ENCODE results near the gene AQP9.
A peak's percentile ranks its signal among the peaks of the same experiment; 100 is the strongest.
"Not testable (repeated sequence)": the region's sequence is repeated elsewhere in the genome, so short reads cannot be mapped to it uniquely, and the experiment has no call there.

The AQP9 gene

DNA sequence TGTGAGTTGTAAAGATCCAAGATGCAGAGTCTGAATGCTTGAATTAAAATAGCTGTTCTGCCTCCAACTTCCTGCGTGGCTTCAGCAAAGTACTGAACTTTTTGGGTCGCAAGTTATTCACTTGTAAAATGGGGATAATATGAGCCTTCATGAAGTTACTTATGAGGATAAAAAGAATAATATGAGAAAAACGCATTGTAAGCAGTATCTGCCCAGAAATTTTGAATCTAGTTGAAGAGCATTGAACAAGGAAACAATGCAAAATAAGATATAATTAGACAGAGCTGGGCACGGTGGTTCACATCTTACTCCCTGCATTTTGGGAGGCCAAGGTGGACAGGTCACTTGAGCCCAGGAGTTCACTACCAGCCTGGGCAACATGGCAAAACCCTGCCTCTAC is 37.8 kb downstream of the AQP9 start:
- DNase-seq (ENCODE audit: insufficient read length, low spot score) = no peak
- FAIRE-seq = no peak

DNA sequence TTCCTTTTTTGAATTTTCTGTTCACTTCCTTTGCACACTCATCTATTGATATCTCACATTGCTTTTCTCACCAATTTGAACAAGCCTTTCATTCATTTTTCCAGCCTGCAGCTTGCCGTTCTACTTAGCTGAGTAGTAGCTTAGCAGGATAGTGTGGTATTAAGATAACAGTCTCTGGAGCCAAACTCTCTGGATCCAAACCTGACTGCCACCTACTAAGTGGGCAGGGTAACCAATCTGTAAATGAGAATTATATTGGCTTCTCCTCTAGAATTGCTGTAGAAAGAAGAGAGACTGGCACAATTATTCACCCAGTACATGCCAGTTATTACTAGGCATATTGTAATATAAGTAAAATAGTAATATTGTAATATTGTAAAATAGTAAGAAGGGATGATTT is 40.5 kb downstream of the AQP9 start:
- DNase-seq (ENCODE audit: insufficient read length, low spot score) (no peak), FAIRE-seq (no peak)

- no peak for FAIRE-seq
- no peak for DNase-seq (ENCODE audit: insufficient read length, low spot score)
Observed at GRCh38 chr15:58179206-58179605, 41.0 kb downstream of the AQP9 start.

DNA sequence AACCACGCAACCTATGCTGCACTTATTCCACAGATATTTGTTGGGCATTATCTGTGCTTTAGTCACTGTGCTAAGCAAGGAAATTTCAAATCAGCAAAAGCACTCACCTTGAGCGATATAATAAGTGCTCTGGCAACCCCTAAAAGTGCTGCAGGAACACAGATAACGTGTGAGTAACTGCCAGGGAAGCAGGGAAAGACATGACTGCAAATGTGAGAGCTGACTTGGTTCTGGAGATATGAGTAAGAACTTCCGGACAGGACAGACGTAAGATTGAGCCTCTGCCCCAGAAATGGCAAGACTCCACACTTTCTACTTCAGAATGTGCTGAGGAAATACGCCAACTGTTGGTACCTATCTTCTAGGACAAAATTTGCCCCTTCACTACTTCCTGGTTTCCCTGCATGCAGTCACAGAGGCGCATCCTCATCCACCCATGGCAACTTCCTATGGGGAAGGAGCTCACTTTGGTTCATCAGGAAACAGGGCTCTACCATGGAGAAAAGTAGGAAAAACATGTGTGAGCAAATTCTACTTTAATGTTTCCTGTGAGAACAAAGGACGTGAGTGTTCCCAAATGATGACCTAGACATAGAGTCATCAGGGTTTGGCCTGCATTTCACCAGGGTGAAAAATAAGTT is 41.7 kb downstream of the AQP9 start:
- FAIRE-seq = no peak
- no peak for DNase-seq (ENCODE audit: insufficient read length, low spot score)

DNA sequence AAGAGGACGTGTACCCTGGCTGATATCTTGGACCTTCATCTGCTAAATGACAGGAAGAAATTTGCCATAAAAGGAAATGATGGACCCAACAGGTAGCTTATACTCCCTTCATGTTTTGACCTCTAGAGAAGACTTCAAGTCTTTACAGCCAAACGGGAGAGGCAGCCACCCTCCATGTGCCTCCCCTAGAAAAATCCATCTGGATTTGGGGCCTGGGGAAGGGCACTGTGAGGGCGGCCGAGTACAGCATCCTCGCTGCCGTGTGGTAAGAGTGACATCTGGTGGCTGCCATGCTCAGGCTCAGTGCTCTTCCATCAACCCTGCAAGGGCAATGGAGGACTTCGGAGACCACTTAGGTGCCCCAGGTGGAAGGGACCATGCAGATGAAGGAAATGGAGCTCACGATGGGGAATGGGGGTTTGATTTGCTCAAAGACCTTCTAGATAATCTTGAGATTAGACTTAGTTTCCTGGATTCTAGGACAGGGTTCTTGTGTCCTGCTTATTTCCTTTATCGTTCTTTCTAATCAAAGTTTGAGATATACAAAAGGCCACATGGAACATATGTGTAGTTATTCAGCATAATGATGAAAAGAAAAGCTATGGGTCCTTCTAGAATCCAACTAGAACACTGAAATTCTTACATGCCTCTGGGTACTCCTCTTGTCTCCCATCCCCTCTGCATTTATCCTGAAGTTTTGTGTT is 44.4 kb downstream of the AQP9 start:
- DNase-seq (ENCODE audit: insufficient read length, low spot score) = peak; percentile 53
- FAIRE-seq = no peak

GRCh38 chr15:58185439-58185838 is 47.3 kb downstream of the AQP9 start:
- DNase-seq (ENCODE audit: insufficient read length, low spot score) (no peak), FAIRE-seq (no peak)

DNA sequence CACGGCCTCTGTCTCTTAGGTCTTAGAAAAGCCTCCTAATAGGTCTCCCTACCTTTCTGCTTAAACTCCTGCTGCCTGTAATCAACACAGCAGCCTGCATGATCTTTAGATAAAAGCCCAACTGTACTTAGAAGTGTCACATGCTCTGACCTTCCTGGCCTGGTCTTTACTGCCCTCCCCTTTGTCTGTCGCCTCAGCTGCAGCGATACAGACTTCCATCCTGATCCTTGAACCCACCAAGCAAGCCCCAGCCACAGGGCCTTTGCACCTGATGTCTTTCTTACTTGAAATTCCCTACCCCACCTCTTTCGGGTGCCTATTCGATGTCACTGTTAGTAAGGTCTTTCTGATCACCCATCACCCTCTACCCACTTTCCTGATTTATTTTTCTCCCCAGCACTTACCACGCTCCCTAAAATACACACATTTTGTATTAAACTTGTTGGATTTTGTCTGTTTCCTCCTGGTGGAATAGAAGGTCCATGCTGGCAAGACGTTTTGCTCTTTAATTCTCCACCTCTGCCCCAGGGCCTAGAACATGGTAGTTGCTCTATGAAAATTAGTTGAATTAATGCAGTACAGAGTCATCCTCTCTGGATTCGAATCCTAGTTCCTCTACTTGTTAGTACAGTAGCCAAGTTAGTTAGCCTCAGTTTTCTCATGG is 51.1 kb downstream of the AQP9 start:
- DNase-seq (ENCODE audit: insufficient read length, low spot score) (no peak), FAIRE-seq (no peak)

GRCh38 chr15:58190419-58190818 is 52.2 kb downstream of the AQP9 start:
- DNase-seq (ENCODE audit: insufficient read length, low spot score) (no peak), FAIRE-seq (no peak)

DNA sequence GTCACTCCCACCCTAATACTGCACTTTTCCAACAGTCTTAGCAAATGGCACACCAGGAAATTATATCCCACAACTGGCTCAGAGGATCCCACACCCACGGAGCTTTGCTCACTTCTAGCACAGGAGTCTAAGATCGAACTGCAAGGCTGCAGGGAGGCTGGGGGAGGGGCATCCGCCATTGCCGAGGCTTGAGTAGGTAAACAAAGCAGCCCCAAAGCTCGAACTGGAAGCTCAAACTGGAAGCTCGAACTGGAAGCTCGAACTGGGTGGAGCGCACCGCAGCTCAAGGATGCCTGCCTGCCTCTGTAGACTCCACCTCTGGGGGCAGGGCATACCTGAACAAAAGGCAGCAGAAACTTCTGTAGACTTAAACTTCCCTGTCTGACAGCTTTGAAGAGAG is 55.5 kb downstream of the AQP9 start:
- FAIRE-seq; DNase-seq (ENCODE audit: insufficient read length, low spot score): not testable (repeated sequence)

DNA sequence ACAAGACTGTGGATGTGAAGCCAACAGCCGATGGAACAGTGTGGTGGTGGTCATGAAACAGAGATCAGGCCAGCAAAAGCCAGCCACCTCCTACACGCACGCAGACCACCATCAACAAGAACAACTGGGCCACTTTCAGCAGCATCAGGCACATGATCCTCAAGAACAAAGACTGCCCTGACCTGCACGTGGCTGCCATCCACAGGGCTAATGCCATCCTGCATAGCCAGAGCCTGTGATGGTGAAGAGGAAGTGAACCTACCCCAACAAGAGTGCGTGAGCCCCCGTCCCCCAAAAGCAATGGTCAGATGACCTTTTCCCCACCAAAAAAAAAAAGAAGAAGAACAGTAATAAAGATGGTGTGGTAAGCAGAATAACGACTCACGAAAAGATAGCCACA is 62.6 kb downstream of the AQP9 start:
- DNase-seq (ENCODE audit: insufficient read length, low spot score) = no peak
- FAIRE-seq = no peak

- DNase-seq (ENCODE audit: insufficient read length, low spot score) = no peak
- FAIRE-seq = no peak
Observed at GRCh38 chr15:58201516-58201915, 63.3 kb downstream of the AQP9 start.

DNA sequence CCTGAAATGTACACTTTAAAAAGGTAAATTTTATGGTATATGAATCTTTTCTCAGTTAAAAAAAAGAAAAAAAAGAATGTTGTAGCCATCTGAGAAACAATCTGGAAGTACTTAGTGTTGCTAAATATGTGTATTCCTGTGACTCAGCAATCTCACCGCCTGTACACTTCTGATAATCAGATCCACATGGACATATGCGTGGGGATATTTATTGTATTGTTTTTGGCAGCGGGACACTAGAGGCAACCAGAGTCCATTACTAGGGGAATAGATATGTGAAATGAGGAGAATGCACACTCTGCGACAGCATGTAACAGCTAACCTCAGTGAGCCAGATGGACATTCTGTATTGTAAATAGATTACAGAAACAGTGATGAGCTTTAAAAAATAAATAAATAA is 65.4 kb downstream of the AQP9 start:
- FAIRE-seq = no peak
- DNase-seq (ENCODE audit: insufficient read length, low spot score) = peak; percentile 35

DNA sequence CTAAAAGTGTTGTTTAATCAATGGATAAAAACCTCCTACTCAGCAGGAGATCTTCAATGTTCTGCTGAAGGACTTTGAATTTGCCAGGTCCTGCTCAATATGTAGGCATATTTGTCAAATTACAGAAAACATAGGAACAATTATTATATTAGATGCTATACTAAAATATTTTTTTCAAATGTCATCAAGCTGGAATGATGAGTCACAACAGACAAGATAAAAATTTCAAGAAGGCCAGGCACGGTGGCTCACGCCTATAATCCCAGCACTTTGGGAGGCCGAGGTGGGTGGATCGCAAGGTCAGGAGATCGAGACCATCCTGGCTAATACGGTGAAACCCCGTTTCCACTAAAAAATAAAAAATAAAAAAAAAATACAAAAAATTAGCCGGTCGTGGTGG is 68.0 kb downstream of the AQP9 start:
- FAIRE-seq (no peak), DNase-seq (ENCODE audit: insufficient read length, low spot score) (no peak)

- not testable (repeated sequence) for FAIRE-seq; DNase-seq (ENCODE audit: insufficient read length, low spot score)
Observed at GRCh38 chr15:58208217-58208616, 70.0 kb downstream of the AQP9 start.

DNA sequence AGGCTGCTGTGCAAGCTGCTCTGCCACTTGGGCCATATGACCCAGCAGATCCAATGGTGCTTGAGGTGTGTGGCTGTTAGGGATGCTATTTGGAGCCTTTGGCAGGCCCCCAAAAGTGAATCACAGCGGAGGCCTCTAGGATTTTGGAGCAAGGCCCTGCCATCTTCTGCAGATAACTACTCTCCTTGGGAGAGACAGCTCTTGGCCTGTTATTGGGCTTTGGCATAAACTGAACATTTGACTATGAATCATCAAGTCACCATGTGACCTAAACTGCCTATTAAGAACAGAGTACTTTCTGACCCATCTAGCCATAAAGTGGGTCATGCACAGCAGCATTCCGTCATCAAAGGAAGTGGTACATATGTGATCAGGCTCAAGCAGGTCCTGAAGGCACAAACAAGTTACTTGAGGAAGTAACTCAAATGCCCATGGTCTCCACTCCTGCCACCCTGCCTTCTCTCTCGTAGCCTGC is 70.9 kb downstream of the AQP9 start:
- FAIRE-seq; DNase-seq (ENCODE audit: insufficient read length, low spot score): not testable (repeated sequence)

GRCh38 chr15:58210031-58210430 is 71.8 kb downstream of the AQP9 start:
- not testable (repeated sequence) for FAIRE-seq; DNase-seq (ENCODE audit: insufficient read length, low spot score)

DNA sequence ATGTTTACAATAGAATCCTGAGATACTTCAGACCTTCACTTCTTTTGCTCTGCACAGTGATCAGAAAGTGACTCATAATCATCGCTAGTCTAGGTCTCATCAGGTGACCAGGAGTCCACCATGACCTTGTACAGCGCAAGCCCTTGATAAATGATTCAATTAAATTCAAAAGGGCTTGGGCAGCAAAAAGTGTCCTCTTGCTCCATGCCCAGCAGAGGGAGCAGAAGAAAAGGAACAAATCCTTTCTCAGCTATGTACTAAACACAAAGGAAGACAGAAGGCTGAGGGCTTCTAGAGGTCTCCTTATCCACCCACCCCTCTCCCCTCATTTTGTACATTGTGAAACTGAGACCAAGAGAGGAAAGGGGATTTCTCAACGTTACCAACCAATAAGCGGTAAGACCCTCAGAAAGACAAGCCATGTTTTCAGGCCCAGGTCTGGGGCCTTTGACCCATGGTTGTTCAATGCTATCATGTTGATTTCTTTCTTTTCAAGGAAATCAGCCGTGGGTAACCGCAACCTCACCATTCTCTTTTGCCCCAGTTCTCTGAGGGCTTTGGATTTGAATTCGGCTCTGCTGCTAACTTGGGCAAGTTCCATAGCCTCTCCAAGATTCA is 74.8 kb downstream of the AQP9 start:
- DNase-seq (ENCODE audit: insufficient read length, low spot score) (peak; percentile 23), FAIRE-seq (no peak)

DNA sequence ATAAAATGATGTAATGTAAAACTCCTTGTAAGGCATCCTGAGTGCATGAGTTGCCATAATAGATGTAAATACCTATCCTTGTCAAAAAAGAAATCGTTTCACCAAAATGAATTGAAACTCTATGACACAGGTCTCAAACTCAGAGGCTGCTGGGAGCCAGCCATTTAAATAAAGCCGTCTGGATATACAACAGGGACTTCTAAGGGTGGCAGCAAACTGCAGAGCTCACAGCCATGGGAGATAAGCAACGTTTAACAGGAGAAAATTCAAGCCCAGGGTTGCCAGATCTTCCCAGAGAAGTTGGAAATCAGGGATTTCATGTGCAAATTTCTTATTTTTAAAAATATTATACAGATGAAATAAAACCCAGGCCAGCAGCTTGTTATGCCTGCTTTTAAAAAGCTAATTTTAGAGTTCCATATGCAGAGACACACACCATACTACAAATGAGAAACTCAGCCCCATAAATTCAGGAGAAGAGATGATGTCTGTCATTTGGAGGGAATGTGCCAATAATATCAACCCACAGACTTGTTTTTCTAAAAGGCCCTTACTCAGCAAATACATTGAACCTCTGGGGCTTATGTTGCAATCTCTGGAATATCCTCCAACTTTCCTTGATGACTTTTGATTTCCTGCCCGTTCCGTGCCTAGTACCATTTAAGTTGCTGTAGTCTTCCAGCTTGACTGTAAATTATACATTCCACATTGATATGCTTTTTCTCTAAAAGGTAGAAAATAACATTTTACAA is 75.6 kb downstream of the AQP9 start:
- no peak for DNase-seq (ENCODE audit: insufficient read length, low spot score)
- no peak for FAIRE-seq

DNA sequence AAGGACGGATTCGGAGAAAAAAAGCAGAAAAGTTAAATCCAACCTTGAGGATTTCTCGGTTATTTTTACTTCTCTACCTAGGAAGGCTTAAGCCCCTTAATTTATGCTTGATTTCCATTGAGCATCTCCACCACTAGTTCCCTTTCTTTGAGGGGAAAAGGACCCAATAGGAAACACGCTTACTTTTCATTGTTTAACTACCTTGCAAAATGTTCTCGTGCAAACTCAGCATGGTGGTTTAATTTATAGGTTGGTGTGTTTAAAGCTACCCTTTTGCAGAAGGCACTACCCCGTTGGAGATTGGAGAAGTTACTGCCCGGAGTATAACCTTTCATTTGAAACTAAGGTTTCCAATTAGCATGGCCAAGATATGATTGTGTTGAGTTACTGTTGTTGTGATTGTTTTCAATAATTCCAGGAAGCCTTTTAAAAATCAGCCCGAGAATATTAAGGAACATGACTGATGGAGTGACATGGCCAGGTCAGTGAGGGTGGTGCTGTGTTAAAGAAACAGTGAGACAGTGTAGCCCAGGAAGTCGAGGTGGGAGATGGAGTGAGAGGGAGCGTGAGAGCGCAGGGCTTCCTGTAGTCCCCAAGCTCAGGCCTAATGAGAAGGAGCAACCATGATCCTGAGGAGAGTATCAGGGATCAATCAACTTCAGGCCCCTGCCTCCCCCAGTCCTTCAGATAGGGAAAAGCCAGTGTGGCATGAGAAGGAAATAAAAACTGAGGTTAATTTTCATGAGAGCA is 76.6 kb downstream of the AQP9 start:
- no peak for FAIRE-seq
- DNase-seq (ENCODE audit: insufficient read length, low spot score) = no peak

DNA sequence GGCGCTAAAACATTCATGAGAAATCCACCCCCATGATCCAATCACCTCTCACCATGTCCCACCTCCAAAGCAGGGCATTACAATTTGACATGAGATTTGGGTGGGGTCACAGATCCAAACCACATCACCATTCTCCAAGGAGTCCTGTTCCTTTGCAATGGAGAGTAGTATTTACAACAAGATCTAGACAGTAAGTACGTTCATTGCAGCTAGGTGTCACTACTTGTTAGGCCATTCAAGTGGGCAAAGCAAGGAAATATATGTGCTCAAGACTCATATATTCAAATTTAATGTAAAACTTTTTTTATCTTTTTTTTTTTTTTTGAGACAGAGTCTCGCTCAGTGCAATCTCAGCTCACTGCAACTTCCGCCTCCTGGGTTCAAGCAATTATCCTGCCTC is 79.3 kb downstream of the AQP9 start:
- FAIRE-seq (no peak), DNase-seq (ENCODE audit: insufficient read length, low spot score) (no peak)
